ENCODE data around the gene FAM53B.

GRCh38 chr10:124609698-124610097, 134.5 kb downstream of the FAM53B start:
- TF ChIP-seq CTCF (IDR thresholded peaks at IDR 0.05 in 4 of 5, conservative IDR thresholded peaks at IDR 0.05 in 1 of 5) (no peak), POLR2A (IDR thresholded peaks at IDR 0.05) (no peak)

All from gastrocnemius medialis (tissue), 4 donors.